NCI-H2196 (cell line): ENCODE results near the gene CST3.
"Not testable (repeated sequence)": the region's sequence is repeated elsewhere in the genome, so short reads cannot be mapped to it uniquely, and the experiment has no call there.

Experiments
- DNase-seq: peaks from one replicate; lab custom pipeline; 2025; ENCODE audit not compliant: unreplicated experiment; lab: John Stamatoyannopoulos, UW

Gene CST3

DNA sequence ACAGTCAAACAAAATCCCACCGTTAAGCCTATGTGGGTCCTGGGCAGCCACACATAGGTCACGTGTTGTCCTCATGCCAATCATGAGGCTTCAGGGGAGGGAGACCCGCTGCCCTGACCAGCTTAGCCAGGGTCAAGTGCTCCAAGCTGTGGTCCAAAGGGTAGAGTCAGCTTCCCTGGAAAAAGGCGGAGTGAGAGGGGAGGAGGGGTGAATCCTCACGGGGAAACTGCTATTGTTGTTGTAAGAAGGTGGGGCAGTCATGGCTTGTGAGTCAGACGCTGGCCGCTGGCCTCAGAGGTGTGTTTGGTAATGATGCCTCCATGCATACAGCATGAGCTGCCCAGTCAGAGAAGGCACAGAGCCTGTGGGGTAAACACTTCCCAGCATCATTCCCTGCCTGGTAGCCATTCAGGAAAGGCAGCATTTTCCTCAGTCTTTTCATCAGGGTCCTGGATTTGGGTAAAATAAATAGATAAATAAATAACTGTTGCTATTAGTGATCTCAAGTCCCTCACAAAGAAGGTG, 8.7 kb downstream of the CST3 start:
- no peak for DNase-seq

DNA sequence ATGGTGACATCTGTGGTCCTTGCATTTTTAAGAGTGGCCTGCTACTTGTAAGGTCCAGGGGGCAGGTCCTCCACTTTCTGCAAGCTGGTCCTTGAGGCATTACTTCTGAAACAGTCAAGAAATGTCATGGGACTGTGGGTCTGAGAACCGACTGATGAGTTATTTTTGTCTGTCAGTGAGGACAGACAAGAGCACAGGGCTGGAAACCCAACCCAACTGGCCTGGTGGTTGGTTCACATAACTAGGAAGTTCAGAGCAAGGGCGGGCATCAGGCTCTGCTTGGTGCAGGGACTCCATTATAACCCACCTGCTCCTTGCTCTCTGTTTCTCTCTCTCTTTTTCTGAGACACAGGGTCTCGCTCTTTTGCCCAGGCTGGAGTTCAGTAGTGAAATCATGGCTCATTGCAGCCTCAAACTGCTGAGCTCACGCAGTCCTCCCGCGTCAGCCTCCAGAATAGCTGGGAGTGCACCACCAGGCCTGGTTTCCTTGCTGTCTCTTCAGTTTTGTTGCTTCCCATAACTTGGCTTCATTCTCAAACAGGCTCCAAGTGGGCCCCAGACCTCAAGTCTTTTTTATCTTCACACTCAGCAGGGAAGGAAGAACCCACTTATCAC, 9.2 kb downstream of the CST3 start:
- no peak for DNase-seq

DNA sequence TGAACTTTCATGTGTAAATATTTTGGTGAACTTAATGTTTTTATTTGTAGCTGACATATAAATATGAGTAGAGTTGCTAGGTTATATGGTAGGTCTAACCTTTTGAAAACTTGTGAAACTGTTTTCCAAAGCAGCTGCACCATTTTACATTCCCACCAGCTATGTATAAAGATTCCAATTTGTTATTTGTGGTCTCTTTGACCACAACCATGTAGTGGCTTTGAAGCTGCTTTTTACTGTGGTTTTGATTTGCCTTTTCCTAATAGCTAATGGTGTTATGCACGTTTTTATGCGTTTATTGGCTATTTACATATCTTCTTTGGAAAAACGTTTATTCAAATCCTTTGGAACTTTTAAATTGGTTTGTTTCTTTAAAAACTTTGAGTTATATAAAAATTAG, 10.3 kb downstream of the CST3 start:
- no peak for DNase-seq

DNA sequence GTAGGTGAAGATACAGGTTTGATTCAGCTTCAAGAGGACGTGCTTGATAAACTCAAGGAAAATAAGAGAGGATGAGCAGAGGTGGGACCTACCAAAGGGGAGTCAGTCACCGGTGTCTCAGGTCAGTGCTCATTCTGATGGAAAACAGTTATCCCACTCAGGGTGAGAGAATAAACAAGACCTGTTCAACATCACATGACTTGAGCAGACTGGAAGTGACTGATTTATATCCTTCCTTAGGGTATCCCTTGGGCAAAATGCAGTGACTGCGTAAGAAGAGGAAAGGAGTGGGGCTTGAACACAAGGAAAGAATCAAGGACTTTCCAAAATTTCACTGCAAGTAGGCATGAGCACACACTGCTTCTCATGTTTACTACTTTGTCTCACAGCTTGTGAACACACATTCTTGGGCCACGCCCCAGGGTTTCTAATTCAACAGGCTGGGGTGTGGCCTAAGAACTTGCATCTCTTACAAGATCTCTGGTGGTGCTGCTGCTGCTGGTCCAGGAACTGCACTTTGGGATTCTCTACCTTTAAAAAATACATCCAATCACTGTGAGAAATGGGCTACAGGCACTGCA, 11.6 kb downstream of the CST3 start:
- no peak for DNase-seq

DNA sequence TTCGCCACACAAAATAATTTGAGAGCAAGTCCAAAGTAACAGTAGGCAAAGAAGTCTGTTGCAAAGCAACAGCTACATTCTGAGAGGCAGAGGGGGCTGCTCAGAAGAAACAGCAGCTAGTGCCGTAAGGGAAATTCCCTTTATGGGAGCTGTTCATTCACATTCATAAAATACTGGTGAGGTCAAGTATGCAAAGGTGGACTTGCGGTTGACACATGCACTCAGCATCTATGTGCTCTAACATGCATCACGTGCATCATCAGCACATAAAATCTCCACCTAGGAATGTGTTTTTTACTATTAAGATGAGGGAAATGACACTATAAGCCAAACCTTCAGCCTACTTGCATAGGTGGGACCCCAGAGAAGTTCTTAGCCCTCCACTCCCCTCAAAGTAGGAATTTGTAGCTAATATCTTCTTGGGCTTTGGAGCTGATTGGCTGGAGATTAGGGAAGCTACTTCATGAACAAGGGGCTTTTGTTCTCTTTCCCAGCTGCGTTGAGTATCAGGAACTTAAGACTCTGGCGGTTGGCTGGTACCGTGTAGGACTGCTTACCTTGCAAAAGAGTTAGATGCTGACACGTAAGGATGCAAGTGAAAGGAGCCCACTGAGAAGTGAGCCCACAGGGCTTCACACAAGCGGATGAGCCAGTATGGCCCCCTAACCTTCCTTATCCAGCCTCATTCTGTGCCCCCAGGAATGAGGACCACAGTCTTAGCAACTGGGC, 12.4 kb downstream of the CST3 start:
- no peak for DNase-seq

DNA sequence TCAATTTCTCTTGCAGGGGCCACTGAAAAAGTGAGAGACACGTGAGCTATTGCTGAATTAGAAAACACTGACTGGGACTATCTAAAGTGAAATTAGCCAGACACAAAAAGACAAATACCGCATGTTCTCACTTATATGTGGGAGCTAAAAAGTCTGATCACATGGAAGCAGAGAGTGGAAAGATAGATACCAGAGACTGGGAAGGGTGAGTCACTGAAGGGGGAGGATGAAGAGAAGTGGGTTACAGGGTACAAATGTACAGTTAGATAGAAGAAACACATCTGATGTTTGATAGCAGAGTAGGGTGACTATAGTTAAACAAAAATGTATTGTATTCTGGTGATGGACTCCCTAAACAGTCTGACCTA, 13.4 kb downstream of the CST3 start:
- no peak for DNase-seq

DNA sequence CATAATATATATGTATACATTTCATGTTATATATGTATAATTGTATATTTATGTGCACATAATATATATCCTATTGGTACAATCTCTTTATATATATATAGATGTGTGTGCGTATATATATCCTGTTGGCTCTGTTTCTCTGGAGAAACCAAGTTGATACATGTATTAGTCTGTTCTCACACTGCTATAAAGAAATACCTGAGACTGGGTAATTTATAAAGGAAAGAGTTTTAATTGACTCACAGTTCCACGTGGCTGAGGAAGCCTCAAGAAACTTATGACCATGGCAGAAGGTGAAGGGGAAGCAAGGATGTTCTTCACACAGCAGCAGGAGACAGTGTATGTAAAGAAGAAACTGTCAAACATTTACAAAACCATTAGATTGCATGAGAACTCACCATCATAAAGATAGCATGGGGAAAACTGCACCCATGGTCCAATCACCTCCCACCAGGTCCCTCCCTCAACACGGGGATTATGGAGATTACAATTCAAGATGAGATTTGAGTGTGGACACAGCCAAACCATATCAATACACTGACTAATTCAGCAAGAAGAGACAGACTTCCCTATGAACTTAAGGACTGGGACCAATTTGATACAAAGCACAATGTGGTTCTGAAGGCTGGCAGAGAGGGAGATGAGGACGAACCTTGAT, 14.0 kb downstream of the CST3 start:
- DNase-seq, result no peak

DNA sequence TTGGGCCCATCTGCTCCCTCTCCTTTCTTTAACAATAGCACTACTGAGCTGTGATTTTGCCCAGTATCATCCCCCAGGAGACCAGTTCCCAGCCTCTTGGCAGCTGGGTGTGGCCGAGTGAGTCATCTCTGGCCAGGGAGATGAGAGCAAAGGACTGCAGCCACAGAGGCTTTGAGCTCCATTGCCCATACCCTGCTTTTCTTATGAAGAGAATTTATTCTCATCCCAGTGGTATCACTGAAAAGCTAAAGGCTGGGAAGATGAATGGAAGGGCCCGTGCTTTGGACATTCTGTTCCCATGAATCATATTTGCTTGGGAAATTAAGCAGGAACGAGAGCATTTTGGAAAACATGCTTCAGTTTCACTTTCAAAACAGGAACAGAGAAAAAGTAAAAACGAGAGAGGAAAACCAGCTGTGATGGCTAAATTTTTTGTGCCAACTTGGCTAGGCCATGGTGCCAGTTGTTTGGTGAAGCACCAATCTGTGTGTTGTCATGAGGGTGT, 14.9 kb downstream of the CST3 start:
- no peak for DNase-seq

DNA sequence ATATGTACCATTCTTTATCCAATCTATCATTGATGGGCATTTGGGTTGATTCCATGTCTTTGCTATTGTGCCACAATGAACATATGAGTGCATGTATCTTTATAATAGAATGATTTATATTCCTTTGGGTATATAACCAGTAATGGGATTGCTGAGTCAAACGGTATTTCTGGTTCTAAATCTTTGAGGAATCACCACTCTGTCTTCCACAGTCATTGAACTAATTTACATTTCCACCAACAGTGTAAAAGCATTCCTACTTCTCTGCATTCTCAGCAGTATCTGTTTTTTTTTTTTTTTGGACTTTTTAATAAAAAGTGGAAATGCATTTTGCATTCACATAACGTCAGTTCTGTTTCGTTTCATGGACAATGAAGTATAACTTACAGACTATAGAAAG, 15.4 kb downstream of the CST3 start:
- DNase-seq, result not testable (repeated sequence)

DNA sequence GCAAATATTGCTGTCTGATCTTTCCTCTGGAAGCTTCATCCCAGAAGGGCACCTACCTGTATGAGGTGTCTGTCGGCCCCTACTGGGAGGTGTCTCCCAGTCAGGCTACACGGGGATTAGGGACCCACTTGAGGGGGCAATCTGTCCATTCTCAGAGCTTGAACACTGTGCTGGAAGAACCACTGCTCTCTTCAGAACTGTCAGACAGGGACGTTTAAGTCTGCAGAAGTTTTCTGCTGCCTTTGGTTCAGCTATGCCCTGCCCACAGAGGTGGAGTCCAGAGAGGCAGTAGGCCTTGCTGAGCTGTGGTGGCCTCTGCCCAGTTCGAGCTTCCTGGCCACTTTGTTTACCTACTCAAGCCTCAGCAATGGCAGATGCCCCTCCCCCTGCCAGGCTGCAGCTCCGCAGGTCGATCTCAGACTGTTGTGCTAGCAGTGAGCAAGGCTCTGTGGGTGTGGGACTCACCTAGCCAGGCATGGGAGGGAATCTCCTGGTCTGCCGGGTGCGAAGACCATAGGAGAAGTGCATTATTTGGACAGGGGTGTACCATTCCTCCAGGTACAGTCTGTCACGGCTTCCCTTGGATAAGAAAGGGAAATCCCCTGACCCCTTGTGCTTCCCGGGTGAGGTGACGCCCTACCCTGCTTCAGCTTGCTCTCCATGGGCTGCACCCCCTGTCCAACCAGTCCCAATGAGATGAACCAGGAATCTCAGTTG, 16.9 kb downstream of the CST3 start:
- DNase-seq, result not testable (repeated sequence)

DNA sequence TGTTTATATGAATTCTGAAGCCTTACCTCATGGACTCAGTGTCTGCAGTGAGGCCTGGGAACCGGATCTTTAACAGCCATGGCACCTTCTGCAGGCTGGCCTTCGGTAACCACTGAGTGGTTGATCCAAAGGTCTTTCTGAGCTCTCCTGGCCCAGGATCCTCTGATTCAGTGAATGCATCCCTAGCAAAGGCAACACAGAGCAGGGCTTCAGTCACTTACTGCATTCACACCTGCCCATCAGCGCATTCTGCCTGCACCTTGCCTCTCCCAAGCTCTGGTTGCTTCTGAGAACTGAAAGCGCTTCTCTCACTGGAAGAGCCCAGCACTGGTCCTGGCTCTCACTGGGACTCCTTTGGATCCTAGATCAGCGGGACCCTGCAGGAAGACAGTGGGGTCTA, 23.6 kb downstream of the CST3 start:
- no peak for DNase-seq

DNA sequence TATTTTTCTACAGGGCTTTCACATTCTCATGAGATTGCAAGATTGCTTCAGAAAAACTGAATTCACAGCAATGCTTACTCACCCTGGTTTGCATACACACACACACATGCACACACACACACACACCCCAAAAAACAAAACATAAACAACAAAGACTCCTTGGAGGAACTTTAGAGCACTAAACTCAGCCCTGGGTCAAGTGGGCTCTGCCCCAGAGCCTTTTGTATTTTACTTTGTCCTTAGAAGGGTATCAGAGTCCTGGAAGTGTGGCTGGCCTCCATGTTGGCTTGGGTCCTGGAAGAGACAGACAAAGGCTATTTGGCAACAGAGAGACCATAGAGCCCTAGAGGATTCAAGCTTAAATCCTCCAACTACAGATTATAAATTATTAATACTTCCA, 24.1 kb downstream of the CST3 start:
- no peak for DNase-seq

DNA sequence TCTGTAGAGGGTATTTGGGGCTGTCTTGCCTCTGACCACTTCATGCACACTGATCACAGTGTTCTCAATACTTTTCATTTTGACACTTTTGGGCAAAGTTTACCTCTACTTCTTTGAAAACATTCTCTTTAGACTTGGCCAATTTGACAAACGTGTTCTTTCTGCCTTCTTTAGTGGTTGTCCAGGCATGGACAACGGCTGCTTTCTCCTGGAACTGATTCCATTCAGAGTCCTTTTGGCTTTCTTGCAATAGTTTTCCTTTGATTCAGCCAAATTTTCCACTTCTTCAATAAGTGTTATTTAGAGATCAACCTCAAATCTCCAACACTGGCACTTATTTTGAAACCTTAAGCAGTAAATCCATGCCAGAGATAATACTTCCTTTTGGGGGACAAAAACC, 25.4 kb downstream of the CST3 start:
- DNase-seq, result no peak

DNA sequence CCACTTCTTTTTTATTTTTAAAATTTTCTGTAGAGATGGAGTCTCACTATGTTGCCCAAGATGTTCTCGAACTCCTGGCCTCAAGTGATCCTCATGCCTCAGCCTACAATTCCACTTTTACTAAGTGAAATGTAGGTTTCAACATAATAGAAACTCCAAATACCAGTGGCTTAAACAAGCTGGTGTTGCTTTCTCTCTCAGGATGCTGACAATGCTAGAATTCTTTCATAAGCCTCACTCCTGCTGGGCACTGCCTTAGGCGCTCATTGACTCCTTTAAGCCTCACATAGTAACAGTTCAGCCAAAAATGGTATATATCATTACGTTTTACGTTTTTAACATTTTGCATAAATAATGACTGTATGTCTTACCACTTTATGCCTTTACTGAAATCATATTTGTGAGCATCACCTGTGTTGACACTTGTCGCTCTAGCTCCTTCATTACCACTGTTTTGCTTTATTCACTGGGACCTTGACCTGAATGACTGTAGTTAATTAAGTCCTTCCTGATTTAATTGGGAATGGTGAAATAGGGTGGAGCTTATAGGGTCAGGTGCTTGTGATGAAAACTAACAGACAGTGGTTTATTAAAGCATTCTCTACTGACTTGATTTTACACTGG, 28.2 kb downstream of the CST3 start:
- DNase-seq, result no peak

DNA sequence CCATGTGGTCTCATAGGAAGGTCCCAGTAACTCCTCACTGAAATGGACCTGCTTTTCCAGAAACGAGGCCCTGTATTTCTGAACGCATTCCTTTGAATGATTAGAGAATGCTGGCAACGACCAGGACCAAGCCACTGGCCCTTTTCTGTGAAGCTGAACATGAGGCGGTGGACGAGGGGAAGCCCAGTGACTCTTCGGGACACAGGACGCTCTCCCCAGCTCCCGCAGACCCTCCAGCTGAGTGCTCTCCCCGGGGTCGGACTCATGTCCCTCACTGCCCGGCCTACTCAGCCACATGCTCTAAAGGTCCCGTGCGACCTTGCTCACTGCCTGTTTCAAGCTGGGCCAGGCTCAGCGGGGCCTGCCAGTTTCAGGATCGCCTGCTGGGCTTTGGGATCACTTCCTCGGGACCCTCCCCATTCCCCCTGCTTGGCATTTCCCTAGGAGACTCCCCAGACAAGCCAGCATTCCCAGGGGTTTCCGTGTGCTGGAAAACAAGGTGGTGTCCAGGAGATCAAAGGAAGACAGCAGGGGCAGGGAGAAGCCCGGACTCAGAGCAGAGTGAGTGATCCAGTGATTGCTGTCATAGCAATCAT, 29.4 kb downstream of the CST3 start:
- no peak for DNase-seq

DNA sequence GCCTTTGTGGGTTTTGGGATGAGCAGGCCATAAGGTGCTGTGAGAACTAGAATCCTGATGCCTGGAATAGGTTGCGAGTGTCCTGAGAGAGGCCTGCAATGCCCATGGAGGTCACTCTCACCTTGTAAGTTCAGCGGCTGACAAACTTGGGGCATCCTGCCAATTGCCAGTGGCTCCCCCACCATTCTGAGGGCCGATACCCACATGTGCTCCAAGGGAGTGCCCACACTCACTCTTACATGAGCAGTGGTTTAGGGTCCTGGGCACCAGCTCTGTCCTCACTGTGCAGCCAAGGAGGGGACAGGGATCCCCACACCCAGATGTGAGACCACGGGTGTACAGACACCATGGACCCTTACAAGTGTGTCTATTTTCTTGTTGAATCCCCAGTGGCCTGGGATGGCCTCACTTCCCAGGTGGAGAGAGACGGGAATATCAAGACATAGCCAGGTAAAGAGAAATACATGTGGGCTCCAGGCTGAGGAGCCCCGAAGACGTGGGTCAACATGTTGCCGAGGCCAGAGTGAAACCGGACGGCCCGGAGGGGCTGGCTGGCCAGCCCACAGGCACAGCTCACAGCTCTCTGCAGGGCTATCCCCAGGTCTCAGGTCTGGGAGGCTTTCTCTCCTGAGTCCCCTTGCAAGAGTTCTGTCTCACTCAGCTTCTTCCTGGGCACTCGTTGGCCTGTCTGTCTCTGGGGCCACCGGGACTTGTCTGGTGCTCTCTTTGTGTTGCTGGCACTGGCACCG, 30.1 kb downstream of the CST3 start:
- no peak for DNase-seq

DNA sequence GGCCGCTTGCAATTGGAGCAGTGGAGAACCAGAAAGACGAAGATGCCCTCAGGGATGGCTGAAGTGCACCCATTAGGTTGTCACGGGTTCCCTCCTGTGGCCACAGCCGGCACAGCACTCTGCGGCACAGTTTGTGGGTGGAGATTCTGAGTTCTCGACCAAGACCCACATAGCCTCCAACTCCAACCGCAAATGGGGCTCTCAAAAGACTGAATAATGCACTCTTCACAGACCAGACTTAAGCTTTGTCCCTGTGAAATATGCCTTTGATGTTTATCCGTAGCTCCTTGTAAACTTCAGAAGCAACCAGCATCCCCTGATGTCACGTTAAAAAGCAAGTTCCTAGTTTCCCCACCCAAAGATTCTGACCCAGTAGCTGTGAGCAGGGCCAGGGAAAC, 31.1 kb downstream of the CST3 start:
- peak; percentile 73 for DNase-seq

DNA sequence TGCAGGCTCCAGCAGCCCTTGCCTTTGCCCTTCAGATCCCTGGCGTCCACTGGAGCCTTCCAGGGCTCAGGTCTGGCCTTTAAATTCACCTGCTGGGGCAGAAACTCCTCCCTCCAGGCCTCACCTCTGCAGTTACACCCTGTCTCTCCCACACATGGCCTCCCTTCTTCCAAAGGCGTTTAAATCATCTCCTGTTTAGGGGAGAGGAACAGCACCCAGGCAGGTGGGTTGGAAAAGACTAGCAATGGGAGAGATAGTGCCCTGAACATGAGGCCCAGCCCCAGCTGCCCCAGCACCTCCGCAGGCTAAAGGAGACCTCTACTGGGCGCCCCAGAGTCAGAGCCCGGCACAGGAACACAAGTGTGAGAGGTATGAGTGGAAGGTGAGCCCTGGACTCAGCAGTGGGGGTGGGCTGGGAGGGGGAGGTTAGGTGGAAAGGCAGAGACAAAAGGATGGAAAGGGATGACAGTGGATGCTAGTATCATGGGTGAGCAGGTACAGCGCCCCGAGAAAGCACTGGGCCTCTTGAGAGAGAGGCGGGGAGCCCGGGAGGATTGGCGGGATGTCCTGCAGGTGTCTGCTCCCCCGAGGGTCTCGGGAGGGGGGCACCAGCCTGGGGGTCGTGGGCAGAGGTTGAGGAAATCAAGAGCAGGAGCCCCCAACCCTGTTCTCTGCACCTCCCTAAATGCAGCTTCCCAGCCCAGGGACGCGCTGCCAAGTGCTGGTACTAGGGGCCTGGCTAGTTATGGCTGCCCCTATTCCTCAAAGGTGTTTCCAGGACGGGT, 31.7 kb downstream of the CST3 start, which contains the start of gene CST9:
Gene CST9, minus strand, starts transcription at position 51 of the 785 bp plus-strand sequence. CDS start 53 bp downstream, outside the sequence.
- no peak for DNase-seq

DNA sequence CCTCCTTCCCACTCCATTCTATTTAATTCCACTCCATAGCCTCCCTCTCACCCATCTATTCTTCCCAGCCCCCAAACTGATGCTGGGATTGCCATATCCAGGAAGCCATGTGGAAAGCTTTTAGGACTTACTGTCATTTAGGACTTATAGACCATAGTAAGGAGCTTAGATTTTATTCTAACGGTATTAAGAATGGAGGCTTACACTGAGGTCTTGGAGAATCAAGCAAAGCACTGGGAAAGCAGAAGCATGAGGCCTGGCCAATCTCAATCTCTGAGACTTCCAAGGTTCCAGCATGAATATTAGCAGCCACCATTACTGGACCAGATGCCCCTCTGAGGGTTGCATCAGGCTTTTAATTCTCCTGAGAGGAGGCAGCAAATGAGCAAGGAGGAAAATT, 33.4 kb downstream of the CST3 start:
- DNase-seq, result no peak
